HG03095 (cell line): ENCODE data around the gene AMOT.
"Not testable (repeated sequence)": the region's sequence is repeated elsewhere in the genome, so short reads cannot be mapped to it uniquely, and the experiment has no call there.

ENCODE experiments used
- ATAC-seq: cut with Tn5 transposase; IDR thresholded peaks from one replicate; pipeline ENCODE4 v1.9.1; 2021; ENCODE audit warnings: moderate library complexity; ENCODE audit not compliant: unreplicated experiment

The AMOT gene

GRCh38 chrX:112840382-112841113 is at the start of gene AMOT:
TSS of gene AMOT (minus strand) at chrX:112840831. CDS start at chrX:112823126, 17,705 bp downstream.
- peak; percentile 70 for ATAC-seq

DNA sequence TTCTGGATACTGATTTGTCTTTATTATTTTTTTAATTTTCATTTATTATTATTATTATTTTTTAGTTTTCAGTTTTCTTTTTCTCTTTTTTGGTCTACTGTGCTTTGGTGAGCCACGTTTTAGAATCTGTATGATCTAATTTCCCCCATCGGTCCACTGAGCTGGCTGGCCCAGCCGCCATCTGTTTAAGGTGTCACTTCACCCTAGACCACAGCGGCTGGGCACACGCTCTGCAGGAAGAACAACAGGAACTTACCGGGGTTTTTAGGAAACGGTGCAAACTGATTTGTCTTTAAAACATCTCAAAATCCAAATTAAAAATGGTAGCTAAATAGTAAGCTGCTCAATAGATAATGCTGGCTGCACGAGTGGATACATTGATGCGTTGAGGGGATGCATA is 48.8 kb upstream of the AMOT start:
- ATAC-seq = no peak

DNA sequence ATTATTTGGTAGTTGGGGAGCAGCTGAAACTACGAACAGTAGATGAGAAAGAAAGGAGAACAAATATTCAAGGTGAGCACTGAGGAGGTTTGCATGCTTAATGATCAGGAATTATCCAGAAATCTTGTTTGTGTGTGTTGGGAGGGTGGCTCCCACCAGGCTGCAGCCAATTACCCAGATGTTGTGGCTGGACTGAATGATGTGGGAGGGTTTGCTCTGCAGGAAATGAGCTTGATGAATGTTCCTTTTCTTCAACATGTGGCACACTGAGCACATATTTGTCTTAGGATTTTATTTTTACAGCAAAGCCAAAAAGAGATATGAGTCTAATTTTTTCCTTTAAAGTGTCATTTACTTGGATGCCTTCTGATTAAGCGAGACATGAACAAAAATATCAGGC is 48.3 kb upstream of the AMOT start:
- no peak for ATAC-seq

DNA sequence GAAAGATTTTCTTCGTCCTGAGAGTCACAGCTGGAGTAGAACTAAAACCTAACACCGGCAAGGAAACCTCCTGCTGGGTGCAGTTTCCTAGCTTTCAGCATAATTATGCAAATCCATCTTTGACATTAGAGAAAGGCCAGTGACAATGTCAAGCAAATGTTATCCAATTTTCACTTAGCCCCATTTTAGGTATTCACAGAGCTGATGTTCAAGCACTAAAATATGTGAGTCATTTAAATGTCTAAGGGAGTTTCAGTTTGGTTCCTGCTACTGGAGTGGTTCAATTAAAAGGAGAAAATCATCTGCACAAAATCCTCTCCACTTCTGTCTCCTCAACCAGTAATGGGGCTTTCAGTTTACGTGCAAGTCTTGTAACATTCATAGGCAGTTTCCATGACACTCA is 37.1 kb upstream of the AMOT start:
- ATAC-seq = peak; percentile 61

DNA sequence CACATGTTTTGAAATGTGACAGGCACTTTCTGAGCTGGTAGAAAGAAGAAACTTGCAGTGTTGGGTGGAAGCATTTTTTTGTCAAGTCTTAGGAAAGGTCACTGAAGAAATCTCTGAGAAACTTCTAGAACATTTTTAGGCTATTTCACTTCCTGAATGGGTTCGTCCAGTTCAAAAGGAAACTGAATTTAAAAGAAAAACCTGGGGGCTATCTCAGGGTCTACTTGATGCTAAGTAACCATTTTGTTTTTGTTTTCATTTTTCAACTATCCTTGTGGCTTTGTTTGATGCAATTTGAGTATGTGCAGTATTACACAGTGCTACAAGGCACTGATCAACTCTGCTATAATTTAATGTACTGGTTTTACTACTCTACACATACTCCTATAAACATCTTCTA is 34.0 kb upstream of the AMOT start:
- peak; percentile 45 for ATAC-seq

DNA sequence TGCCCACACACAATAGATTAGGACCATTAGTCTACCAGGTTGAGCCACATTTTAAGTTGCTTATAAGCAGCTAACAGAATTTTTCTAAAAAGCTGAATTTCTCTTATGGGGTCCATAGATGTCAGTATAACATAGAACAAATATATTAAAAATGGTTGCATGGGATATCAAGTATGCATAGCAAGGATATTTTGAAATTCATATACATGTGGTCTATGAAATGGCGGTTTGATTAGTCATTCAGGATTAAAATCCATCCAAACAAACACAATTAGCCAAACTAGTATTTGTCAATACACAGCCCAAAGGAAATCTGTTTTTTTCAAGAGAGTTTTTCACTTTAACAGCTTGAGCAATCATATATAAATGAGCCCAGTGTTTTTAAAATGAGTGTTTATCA is 33.5 kb upstream of the AMOT start:
- ATAC-seq = no peak

DNA sequence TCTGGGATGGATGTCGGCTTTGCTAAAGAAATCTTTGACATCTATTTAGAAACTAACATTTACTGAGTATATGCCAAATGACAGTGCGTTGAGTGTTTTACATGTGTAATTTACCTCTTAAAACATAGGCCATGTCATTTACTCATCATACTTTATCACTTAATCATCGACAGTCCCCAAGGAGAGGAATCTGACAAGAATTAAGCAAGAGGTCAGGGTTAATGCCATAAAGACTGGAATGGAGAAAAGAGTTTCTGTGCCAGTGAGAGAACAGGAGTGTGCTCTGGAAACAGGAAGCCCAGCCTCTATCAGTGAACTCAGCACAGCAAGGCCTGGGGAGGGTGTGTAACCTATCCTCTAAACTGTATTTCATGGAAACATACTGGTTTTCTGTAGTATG is 28.0 kb upstream of the AMOT start:
- no peak for ATAC-seq

DNA sequence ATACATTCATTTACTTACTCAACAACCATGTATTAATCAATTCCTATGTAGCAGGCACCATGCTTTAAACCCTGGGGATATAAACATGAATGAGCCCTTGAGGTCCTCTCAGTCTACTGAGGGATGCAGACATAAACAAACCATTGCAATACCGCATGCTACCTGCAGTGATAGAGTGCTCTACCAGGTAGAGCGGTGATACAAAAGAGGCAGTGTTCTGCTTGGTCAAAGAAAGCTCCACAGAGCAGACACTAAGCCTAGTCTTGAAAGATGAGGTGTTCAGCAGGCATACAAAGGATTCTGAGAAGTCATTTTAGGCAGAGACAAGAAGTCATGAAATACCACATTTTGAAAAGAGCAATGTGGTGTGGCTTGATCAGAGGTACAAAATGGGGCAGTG is 26.9 kb upstream of the AMOT start:
- peak; percentile 90 for ATAC-seq

GRCh38 chrX:112866175-112866574 is 25.5 kb upstream of the AMOT start:
- ATAC-seq = no peak

DNA sequence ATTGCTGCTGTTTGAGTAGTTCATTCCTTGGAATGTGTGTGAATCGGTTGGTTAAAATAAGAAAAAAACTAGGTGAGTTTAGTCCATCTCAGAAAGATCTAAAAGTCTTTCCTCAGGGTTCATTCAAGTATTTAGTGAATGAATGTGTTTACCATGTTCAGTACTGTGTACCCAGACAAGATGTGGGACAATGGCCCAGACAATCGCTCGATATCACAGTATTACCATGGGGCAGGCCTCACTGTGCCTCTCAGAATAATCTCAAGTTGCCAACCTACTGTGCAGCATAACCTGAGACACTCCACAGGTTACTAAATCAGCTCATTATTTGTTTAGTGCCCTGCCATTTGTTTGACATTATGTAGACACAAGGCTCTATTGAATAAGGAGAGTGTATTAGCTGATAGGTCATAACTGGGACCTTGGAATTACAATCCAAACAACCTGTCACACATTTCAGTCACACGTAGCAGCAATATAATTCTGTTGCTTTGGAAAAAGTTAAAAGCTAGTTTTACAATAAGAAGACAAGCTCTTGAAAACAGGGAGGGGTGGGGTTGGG is 24.9 kb upstream of the AMOT start:
- no peak for ATAC-seq

DNA sequence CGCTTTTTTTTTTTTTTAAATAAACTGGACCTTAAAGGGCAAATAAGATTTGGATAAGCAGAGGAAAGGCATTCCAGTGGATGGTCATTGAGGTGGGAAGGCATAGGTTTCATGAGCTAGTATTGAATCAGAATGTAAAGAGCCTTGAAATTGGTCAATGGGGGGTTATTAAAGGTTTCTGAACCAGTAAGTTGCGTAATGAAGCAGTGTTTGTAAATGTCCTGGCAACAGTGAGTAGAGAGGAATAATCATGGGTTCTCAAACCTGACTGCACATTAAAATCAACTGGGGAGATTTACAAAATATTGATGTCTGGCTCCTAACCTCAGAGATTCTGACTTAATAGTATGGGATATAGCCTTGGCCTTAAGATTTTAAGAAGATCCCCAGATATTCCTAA is 23.2 kb upstream of the AMOT start:
- no peak for ATAC-seq

DNA sequence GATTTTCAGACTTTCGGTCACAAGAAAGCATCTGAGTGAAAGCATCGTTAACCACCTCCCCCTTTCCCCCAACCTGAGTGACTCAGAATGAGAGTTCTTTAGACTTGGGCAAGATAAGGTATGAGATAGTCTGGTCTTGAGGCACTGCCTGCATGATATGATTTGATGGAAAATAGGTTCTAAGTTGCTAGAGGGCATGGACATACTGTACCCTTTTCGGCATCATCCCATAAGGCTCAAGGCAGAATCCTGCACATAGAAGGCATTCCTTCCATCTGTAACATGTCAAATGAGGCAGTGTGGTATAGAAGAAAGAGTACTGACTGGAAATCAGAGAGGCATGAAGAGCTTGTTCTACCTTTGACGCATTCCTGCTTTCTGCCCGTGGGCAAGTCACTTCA is 16.8 kb upstream of the AMOT start:
- ATAC-seq = no peak

DNA sequence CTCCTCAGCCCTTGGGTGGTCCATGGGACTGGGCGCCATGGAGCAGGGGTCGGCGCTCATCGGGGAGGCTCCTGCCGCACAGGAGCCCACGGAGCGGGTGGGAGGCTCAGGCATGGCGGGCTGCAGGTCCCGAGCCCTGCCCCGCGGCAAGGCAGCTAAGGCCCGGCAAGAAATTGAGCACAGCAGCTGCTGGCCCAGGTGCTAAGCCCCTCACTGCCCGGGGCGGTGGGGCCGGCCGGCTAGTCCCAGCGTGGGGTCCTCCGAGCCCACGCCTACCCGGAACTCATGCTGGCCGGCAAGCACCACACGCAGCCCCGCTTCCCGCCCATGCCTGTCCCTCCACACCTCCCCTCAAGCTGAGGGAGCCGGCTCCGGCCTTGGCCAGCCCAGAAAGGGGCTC is 14.3 kb upstream of the AMOT start:
- not testable (repeated sequence) for ATAC-seq

GRCh38 chrX:112852851-112853250 is 12.2 kb upstream of the AMOT start:
- no peak for ATAC-seq

GRCh38 chrX:112851806-112852205 is 11.2 kb upstream of the AMOT start:
- peak; percentile 65 for ATAC-seq

DNA sequence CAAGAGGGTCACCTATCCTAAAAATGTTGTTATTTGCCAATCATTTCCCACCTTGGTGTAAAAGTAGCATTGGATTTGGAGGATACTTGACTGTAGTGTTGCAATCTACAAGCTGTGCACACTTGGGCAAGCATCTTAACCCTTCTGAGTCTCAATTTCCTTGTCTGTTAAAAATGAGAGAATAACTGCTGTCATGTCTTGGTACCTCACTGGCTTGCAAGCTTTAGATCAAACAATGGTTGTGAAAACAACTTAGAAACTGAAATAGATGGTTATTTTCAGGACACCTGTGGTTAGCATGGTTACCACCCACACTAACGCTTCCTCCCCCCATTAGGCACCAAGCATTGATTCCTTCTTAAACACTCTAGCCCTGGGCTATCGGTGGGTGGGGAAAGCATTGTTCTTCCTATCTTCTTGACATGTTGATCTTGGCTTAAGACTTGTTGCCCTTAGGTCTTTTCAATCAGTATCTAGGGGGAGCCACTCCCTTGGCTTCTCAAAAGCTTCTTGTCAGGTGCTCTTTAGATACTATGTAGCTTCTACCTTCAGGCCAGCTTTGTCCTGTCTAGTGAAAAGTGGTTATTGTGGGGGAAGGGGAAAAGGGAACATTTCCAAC is 10.6 kb upstream of the AMOT start:
- ATAC-seq = peak; percentile 81

DNA sequence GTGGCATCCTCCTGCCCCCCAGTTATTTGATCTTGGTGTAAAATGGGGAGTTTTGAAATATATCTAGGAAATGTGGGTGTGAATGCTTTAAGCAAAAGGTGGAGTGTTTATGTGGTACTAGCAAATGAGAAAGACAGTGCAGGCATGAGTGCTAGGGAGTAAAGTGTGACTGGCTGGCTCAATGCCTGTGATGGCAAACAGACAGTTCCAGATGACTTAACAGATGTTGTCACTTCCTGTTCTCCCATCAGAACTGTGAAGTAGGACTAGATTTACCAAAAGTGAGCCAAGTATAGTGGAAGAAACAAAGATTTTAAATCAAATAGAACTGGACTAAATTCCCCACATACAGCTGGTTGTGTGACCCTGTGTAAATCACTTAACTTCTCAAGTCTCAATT is 8.4 kb upstream of the AMOT start:
- no peak for ATAC-seq

GRCh38 chrX:112846782-112847181 is 6.2 kb upstream of the AMOT start:
- no peak for ATAC-seq

- ATAC-seq = no peak
Observed at GRCh38 chrX:112846187-112846586, 5.6 kb upstream of the AMOT start.

DNA sequence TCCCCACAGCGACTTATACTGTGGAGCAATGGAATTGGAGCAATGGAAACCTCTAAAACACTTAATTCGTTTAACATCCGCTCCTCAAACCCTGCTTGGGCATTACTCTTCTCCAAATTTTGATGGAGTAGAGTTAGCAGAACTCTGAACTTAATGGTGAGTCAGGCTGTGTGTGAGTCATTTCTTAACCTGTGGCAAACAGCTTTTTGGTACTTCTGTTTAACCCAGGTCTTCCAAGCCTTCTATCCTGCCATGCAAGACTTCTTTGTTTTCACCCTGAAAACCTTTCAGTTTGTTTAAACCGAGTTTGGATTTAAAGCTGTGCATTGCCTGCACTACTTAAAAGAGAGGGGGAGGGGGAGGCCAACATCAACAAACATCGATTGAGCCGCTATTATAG is 3.6 kb upstream of the AMOT start:
- no peak for ATAC-seq

GRCh38 chrX:112841820-112842157 is 1.2 kb upstream of the AMOT start:
- no peak for ATAC-seq

- peak; percentile 93 for ATAC-seq
Observed at GRCh38 chrX:112841114-112841819, 636 bp upstream of the AMOT start.
